Osteocyte (in vitro differentiated cells): ENCODE measurements around the gene HIGD2A. TPM values are rescaled to one million over a fixed set of nuclear protein-coding genes. Genes with fewer than 3 reads are reported as not detected.

Experiments used
- DNase-seq: peaks from one replicate; pipeline ENCODE4 v3.0.0; 2021; ENCODE audit warnings: mixed read lengths; ENCODE audit not compliant: unreplicated experiment; ENCODE audit errors: extremely low spot score
- H3K27ac Mint-ChIP-seq: one replicate; pipeline ENCODE4 v1.8.0; 2021; ENCODE audit warnings: mild to moderate bottlenecking, mixed read lengths; ENCODE audit not compliant: unreplicated experiment
- H3K27me3 Mint-ChIP-seq: one replicate; pipeline ENCODE4 v1.8.0; 2021; ENCODE audit warnings: mixed read lengths; ENCODE audit not compliant: unreplicated experiment
- H3K36me3 Mint-ChIP-seq: one replicate; pipeline ENCODE4 v1.8.0; 2021; ENCODE audit warnings: mixed read lengths; ENCODE audit not compliant: unreplicated experiment
- H3K4me1 Mint-ChIP-seq: one replicate; pipeline ENCODE4 v1.8.0; 2021; ENCODE audit warnings: mixed read lengths; ENCODE audit not compliant: unreplicated experiment
- H3K4me3 Mint-ChIP-seq: one replicate; pipeline ENCODE4 v1.8.0; 2021; ENCODE audit warnings: mild to moderate bottlenecking, moderate library complexity, mixed read lengths; ENCODE audit not compliant: unreplicated experiment
- H3K9me3 Mint-ChIP-seq: one replicate; pipeline ENCODE4 v1.8.0; 2021; ENCODE audit warnings: mixed read lengths; ENCODE audit not compliant: unreplicated experiment
- total RNA-seq: library from RNA; stranded (reverse); gene quantifications from 2 replicates; pipeline ENCODE4 v1.2.1, GENCODE V29; 2021
- TF ChIP-seq, protein P1 (sequence below): fragments of 200-600 bp; sonication (generic); IDR thresholded peaks from 2 replicates; pipeline ENCODE4 v1.5.0; 2021; ENCODE audit warnings: antibody characterized with exemption, mild to moderate bottlenecking, moderate library complexity

Gene HIGD2A
- total RNA-seq, 1 donor from 2014 or later, result 83.8 TPM

DNA sequence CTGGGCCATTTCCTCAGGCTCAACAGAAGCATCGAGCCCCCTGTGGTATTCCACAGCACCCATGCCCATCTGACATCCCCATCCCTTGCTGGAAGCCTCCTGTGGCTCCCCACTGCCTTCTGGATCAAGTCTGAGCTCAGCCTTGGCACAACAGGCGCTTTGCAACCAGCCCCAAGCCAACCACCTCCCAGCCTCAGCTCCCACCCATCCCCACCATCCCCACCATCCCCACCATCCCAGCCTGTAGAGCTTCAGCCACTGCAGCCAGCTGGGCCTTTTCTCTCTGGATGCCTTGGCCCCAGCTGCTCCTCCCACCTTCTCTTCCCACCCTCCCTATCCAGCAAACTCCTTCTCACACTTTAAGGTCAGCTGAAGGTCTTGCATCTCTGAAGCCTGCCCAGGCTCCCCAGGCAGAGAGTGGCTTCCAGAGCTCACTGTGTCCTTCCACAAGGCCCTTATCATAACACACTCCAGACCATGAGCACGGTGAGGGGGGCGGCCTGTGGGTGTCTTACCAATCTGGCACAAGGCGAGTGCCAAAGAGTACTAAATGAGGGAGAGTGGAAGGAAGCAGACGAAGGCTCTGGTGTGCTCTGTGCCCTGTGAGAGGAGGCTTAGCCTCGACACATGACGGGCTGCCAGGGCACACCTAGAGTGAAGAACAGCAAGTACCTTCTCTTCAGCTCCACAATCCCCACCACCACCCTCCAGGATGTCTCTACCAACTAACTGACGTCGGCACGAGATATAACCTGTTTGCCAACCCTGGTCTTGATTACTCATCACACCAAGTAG lies 6.5 kb downstream of the HIGD2A start:
- H3K27me3 Mint-ChIP-seq, result no peaks in the 10 kb centered on the region
- H3K9me3 Mint-ChIP-seq, result no peaks in the 10 kb centered on the region
- peaks cover 1% of the 10 kb centered on the region for H3K4me1 Mint-ChIP-seq
- TF ChIP-seq, protein P1, sequence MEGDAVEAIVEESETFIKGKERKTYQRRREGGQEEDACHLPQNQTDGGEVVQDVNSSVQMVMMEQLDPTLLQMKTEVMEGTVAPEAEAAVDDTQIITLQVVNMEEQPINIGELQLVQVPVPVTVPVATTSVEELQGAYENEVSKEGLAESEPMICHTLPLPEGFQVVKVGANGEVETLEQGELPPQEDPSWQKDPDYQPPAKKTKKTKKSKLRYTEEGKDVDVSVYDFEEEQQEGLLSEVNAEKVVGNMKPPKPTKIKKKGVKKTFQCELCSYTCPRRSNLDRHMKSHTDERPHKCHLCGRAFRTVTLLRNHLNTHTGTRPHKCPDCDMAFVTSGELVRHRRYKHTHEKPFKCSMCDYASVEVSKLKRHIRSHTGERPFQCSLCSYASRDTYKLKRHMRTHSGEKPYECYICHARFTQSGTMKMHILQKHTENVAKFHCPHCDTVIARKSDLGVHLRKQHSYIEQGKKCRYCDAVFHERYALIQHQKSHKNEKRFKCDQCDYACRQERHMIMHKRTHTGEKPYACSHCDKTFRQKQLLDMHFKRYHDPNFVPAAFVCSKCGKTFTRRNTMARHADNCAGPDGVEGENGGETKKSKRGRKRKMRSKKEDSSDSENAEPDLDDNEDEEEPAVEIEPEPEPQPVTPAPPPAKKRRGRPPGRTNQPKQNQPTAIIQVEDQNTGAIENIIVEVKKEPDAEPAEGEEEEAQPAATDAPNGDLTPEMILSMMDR, result no peak
- H3K36me3 Mint-ChIP-seq, result peaks cover 15% of the 10 kb centered on the region
- H3K27ac Mint-ChIP-seq, result no peak overlapping the region
- no peak for DNase-seq
- H3K4me3 Mint-ChIP-seq, result no peak overlapping the region

DNA sequence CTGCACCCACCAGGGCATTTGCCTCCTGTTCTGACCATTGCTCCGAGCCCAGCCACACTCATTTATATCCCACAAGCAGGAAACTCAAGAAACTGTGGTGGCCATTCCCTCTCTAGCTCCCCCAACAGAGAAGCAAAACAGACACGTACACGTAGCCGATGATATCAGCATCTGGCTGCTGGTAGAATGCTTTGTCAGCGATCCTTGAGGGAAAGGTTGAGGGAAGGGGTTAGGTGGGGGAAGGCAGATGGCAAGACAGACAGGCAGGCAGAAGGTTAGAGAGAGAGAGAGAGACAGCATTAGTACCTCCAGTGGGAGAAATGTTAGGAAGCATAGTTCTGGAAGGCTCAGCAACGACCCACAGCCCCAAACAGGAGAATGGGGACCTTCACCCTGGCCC lies 7.8 kb downstream of the HIGD2A start:
- Mint-ChIP-seq H3K27ac (no peak overlapping the region), H3K4me3 (no peak overlapping the region)

DNA sequence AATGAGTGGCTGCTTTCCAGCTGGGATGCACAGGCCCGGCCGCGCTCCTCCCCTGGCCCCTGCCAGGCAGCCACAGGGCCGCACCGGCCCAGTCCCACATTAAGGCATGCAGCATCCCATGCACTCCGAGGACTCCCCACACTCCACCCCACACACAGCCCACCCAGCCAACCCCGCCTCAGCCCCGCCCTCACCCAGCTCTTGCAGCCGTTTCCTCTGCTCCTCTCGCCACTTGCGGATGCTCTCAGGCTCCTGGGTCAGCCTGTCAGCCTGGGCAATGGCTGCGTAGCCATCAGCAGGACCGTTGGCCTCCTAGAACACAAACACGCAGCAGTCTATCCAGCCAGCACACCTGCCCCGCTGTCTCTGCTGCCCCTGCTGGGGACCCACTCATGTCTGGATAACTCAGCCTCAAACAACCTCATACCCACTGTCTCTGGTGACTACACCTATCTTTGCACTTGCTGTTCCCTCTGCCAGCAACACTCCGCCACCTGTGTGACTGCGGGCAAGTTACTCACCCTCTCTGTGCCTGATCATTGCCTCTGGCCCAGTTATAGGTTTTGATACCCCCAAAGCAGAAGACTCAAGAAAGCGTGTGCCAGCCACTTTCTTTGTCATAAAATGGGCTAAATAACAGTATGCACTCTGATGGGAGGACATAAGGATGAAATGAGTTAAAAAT lies 9.3 kb downstream of the HIGD2A start:
- Mint-ChIP-seq H3K27me3 (no peaks in the 10 kb centered on the region), H3K4me1 (peaks cover 17% of the 10 kb centered on the region), H3K36me3 (peaks cover 8% of the 10 kb centered on the region), H3K4me3 (no peak overlapping the region), H3K27ac (no peak overlapping the region), H3K9me3 (no peaks in the 10 kb centered on the region)
- DNase-seq, result no peak
- TF ChIP-seq, protein P1, result no peak

More for the DNA sequence above, 7.8 kb downstream of the HIGD2A start:
- no peaks in the 10 kb centered on the region for H3K27me3 Mint-ChIP-seq
- TF ChIP-seq, protein P1, result no peak
- peaks cover 10% of the 10 kb centered on the region for H3K4me1 Mint-ChIP-seq
- peaks cover 15% of the 10 kb centered on the region for H3K36me3 Mint-ChIP-seq
- no peak for DNase-seq
- no peaks in the 10 kb centered on the region for H3K9me3 Mint-ChIP-seq

DNA sequence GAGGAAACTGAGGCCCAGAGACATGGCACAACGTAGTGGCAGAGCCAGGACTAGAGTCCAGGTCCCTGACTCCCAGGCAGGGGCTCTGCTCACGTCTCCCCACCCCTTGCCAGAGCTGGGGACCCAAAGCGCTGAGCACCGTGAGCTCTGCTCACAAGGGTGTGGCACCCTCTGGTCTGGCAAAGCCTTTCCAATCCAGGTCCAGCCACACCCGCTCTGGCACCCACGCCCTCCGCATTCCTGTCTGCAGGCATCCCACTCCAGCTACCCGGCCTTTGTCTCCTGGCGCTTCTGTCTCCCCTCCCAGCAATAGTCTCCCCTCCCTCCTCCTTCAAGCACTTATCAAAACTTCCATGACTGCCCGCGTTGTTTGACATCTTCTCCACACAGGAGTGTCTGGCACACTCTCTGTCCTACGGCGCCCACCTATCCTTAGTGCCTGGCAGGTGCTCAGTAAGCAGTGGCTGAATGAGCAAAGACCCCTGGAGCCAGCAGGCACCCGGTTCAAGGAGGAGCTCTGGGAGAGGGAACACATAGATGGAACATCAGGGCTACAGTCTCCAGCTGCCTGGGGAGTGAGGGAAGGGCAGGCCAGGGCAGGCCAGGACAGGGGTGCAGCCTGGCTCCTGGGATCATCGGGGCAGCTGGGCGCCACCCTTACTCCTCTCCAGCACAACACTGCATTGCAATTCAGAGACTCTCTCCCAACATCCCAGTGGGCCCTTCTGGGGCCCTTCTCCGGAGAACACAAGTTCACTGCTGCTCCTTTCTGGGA lies 12.0 kb downstream of the HIGD2A start:
- H3K36me3 Mint-ChIP-seq, result peaks cover 12% of the 10 kb centered on the region
- H3K4me3 Mint-ChIP-seq, result no peak overlapping the region
- TF ChIP-seq, protein P1, result no peak
- H3K27me3 Mint-ChIP-seq, result no peaks in the 10 kb centered on the region
- no peaks in the 10 kb centered on the region for H3K9me3 Mint-ChIP-seq
- peak overlapping the region; percentile 23 for H3K27ac Mint-ChIP-seq
- no peak for DNase-seq
- H3K4me1 Mint-ChIP-seq, result peaks cover 17% of the 10 kb centered on the region
